RPMI7951 (cell line): ENCODE data around the gene KDM4C. TPM values are rescaled to one million over a fixed set of nuclear protein-coding genes. Genes with fewer than 3 reads are reported as not detected.
"Not testable (repeated sequence)": the region's sequence is repeated elsewhere in the genome, so short reads cannot be mapped to it uniquely, and the experiment has no call there.

Experiments
- DNase-seq: peaks from one replicate; pipeline ENCODE4 v3.0.0-alpha.2; 2012; ENCODE audit warnings: low read depth
- total RNA-seq: library from RNA; depleted of rRNA; stranded (reverse); fragments of >200 nt; shearing (Covaris generic); gene quantifications from 2 replicates; pipeline ENCODE4 v1.2.3, GENCODE V29; 2014

KDM4C gene
- total RNA-seq, 1 experiment from 2014 or later: 11.1 TPM

- DNase-seq: no peak
These were observed 6.2 kb downstream of the KDM4C start for GRCh38 chr9:6764011-6764410.

- DNase-seq: no peak
These were observed 6.8 kb downstream of the KDM4C start for GRCh38 chr9:6764523-6764922.

- no peak for DNase-seq
These were observed 7.2 kb downstream of the KDM4C start for GRCh38 chr9:6764950-6765349.

- no peak for DNase-seq
These were observed 7.6 kb downstream of the KDM4C start for GRCh38 chr9:6765396-6765795.

GRCh38 chr9:6766606-6767005 lies 8.8 kb downstream of the KDM4C start:
- no peak for DNase-seq

GRCh38 chr9:6768587-6768986 lies 10.8 kb downstream of the KDM4C start:
- DNase-seq: not testable (repeated sequence)

- no peak for DNase-seq
These were observed 13.9 kb downstream of the KDM4C start for GRCh38 chr9:6771722-6772121.

GRCh38 chr9:6777213-6777902 lies 19.6 kb downstream of the KDM4C start:
- no peak for DNase-seq

- DNase-seq: no peak
These were observed 21.9 kb downstream of the KDM4C start for GRCh38 chr9:6779417-6780241.

- no peak for DNase-seq
These were observed 22.9 kb downstream of the KDM4C start for GRCh38 chr9:6780690-6781089.

- peak; percentile 18 for DNase-seq
These were observed 23.7 kb downstream of the KDM4C start for GRCh38 chr9:6781476-6781875.

- no peak for DNase-seq
These were observed 24.6 kb downstream of the KDM4C start for GRCh38 chr9:6782345-6782744.

- no peak for DNase-seq
These were observed 25.2 kb downstream of the KDM4C start for GRCh38 chr9:6782981-6783380.

GRCh38 chr9:6783753-6784152 lies 26.0 kb downstream of the KDM4C start:
- DNase-seq: no peak

GRCh38 chr9:6785682-6786081 lies 27.9 kb downstream of the KDM4C start:
- DNase-seq: no peak

- DNase-seq: no peak
These were observed 30.0 kb downstream of the KDM4C start for GRCh38 chr9:6787793-6788161.

GRCh38 chr9:6788162-6789016 lies 30.6 kb downstream of the KDM4C start:
- peak; percentile 43 for DNase-seq

GRCh38 chr9:6789017-6789338 lies 31.2 kb downstream of the KDM4C start:
- DNase-seq: not testable (repeated sequence)

- DNase-seq: no peak
These were observed 33.1 kb downstream of the KDM4C start for GRCh38 chr9:6790866-6791265.

- no peak for DNase-seq
These were observed 35.4 kb downstream of the KDM4C start for GRCh38 chr9:6793203-6793602.

- DNase-seq: no peak
These were observed 37.2 kb downstream of the KDM4C start for GRCh38 chr9:6794936-6795335.

GRCh38 chr9:6802926-6803325 lies 45.2 kb downstream of the KDM4C start:
- DNase-seq: no peak

- DNase-seq: peak; percentile 11
These were observed 47.8 kb downstream of the KDM4C start for GRCh38 chr9:6805532-6805931.
